HCT116 (cell line): ENCODE data around the gene MIP.

Experiments
- CTCF ChIP-seq, 3 experiments: fragments of 200-600 bp in 1 of 3; sonication (generic) in 1 of 3; IDR thresholded peaks in 2 of 3; conservative IDR thresholded peaks in 1 of 3; 2 replicates each; pipeline ENCODE4 v1.5.1; 2012 to 2017; ENCODE audit warnings: low read depth in 2 of 3, low read length in 2 of 3, antibody characterized with exemption in 1 of 3, borderline replicate concordance in 1 of 3, control low read depth in 1 of 3, mild to moderate bottlenecking in 1 of 3, mixed read lengths in 1 of 3, mixed run types in 1 of 3, moderate library complexity in 1 of 3; ENCODE audit not compliant: insufficient read depth in 1 of 3
- EZH2 ChIP-seq: fragments of 200-600 bp; sonication (generic); IDR thresholded peaks from 2 replicates; pipeline ENCODE4 v1.6.1; 2017; ENCODE audit warnings: antibody characterized with exemption, mixed run types
- EZH2phosphoT487 ChIP-seq: fragments of 200-600 bp; IDR thresholded peaks from 2 replicates; pipeline ENCODE4 v1.6.1; 2018; ENCODE audit warnings: antibody characterized with exemption, borderline replicate concordance
- FOSL1 ChIP-seq: IDR thresholded peaks from 2 replicates; pipeline ENCODE4 v1.6.1; 2012; ENCODE audit warnings: low read depth
- MAX ChIP-seq: IDR thresholded peaks from 2 replicates; pipeline ENCODE4 v1.6.1; 2012
- POLR2AphosphoS5 ChIP-seq: IDR thresholded peaks from 2 replicates; pipeline ENCODE4 v1.6.1; 2011; ENCODE audit warnings: mild to moderate bottlenecking, low read depth, low read length, moderate library complexity
- SP1 ChIP-seq: IDR thresholded peaks from 2 replicates; pipeline ENCODE4 v1.6.1; 2012; ENCODE audit warnings: low read depth
- TCF7L2 ChIP-seq: IDR thresholded peaks from 2 replicates; pipeline ENCODE4 v1.7.0; 2011; ENCODE audit warnings: borderline replicate concordance, inconsistent platforms; ENCODE audit not compliant: insufficient read depth, insufficient read length; ENCODE audit errors: extremely low read depth
- YY1 ChIP-seq: IDR thresholded peaks from 2 replicates; pipeline ENCODE4 v1.6.1; 2011; ENCODE audit warnings: low read length, low read depth, moderate library complexity, mild to moderate bottlenecking; ENCODE audit not compliant: insufficient replicate concordance; ENCODE audit errors: extremely low read depth
- ZBTB33 ChIP-seq: IDR thresholded peaks from 2 replicates; pipeline ENCODE4 v1.6.1; 2011; ENCODE audit warnings: mild to moderate bottlenecking, low read length, moderate library complexity; ENCODE audit not compliant: insufficient replicate concordance; ENCODE audit errors: extremely low read depth
- TF ChIP-seq, protein P1 (sequence below): IDR thresholded peaks from 2 replicates; pipeline ENCODE4 v1.6.1; 2012; ENCODE audit warnings: low read depth

DNA sequence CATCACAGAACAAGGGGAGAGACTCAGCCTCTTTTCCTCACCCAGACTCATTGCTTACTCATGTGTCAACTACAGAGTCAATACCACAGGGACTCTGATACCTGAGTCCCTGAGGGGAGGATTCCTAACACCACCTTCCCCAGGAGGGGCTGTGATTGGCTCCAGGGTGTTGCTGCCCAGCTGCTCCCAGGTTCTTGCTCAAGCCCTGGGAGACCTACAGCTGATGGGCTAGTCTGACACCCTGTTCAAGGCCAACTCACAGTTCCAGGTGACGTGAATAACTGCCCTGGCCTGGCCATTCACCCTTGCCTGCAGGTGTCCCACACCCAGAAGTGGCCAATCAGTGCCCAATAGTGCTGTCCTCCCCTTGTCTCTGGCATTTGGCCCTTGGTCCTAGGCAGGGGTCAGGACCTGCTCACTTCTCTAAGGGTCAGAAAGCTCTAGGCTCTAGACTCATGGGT, 22.5 kb upstream of the MIP start:
- TF ChIP-seq, protein P1, sequence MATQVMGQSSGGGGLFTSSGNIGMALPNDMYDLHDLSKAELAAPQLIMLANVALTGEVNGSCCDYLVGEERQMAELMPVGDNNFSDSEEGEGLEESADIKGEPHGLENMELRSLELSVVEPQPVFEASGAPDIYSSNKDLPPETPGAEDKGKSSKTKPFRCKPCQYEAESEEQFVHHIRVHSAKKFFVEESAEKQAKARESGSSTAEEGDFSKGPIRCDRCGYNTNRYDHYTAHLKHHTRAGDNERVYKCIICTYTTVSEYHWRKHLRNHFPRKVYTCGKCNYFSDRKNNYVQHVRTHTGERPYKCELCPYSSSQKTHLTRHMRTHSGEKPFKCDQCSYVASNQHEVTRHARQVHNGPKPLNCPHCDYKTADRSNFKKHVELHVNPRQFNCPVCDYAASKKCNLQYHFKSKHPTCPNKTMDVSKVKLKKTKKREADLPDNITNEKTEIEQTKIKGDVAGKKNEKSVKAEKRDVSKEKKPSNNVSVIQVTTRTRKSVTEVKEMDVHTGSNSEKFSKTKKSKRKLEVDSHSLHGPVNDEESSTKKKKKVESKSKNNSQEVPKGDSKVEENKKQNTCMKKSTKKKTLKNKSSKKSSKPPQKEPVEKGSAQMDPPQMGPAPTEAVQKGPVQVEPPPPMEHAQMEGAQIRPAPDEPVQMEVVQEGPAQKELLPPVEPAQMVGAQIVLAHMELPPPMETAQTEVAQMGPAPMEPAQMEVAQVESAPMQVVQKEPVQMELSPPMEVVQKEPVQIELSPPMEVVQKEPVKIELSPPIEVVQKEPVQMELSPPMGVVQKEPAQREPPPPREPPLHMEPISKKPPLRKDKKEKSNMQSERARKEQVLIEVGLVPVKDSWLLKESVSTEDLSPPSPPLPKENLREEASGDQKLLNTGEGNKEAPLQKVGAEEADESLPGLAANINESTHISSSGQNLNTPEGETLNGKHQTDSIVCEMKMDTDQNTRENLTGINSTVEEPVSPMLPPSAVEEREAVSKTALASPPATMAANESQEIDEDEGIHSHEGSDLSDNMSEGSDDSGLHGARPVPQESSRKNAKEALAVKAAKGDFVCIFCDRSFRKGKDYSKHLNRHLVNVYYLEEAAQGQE = no peak
- TF ChIP-seq EZH2phosphoT487 = no peak
- no peak for TF ChIP-seq EZH2
- no peak for TF ChIP-seq CTCF (IDR thresholded peaks at IDR 0.05 in 2 of 3, conservative IDR thresholded peaks at IDR 0.05 in 1 of 3; ENCODE audit: borderline replicate concordance in 1 of 3, insufficient read depth in 1 of 3, low read depth in 2 of 3, low read length in 2 of 3)
- no peak for TF ChIP-seq YY1
- TF ChIP-seq SP1 = no peak
- no peak for TF ChIP-seq ZBTB33
- no peak for TF ChIP-seq POLR2AphosphoS5
- no peak for TF ChIP-seq MAX
- no peak for TF ChIP-seq FOSL1
- TF ChIP-seq TCF7L2 = no peak
